Measurements from ENCODE around the gene MYOZ1.
"Not testable (repeated sequence)": the region's sequence is repeated elsewhere in the genome, so short reads cannot be mapped to it uniquely, and the experiment has no call there.

MYOZ1 gene, protein sequence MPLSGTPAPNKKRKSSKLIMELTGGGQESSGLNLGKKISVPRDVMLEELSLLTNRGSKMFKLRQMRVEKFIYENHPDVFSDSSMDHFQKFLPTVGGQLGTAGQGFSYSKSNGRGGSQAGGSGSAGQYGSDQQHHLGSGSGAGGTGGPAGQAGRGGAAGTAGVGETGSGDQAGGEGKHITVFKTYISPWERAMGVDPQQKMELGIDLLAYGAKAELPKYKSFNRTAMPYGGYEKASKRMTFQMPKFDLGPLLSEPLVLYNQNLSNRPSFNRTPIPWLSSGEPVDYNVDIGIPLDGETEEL

DNA sequence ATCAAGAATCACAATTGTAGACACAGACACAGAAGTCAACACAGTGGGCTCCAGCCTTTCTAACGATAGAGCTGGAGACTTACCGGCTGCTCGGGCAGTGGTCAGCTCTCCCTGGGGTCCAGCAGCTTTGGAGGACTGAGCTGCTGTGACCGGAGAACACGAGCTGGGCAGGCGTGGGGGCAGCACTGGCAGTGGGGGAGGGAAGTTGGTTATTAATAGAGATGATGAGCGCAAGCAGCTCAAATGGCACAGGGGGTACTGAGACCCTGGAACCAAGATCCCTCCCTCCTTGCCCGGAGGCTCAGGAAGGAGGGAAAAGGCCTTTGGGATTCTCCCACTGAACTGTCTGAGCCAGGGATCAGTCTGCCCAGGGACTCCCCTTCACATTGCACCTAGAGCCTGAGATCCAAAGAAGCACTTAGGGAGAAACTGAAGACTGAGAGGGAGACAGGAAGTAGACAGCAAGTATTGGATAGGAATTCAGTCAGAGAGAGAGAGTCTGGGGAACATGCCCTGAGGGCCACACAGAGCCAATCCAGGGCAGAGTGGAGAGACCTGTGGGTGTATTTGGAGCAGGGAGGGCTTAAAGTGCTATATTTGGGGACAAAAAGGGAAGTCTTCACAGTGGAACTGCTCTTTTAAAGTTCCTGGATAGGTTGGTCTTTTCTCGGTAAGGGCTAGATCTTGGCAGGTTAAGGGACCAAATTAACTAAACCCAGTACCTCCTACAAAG lies at the start of gene MYOZ1:
MYOZ1 (minus strand) TSS at position 147 of the 733 bp plus-strand sequence. CDS start 1,457 bp downstream, outside the sequence.
- Histone ChIP-seq H3K36me3 (ENCODE audit: control insufficient read depth, low read depth, low read length) (no peaks in the 10 kb centered on the region), H3K9me3 (ENCODE audit: control insufficient read depth, low read depth, low read length) (no peaks in the 10 kb centered on the region), H3K4me1 (ENCODE audit: control insufficient read depth, low read depth, low read length) (no peaks in the 10 kb centered on the region), H3K27ac (ENCODE audit: low read length) (no peak within 1 kb of the TSS), H3K9ac (ENCODE audit: low read length) (no peak within 1 kb of the TSS), H3K4me3 (ENCODE audit: low read length) (no peak within 1 kb of the TSS), H3K27me3 (ENCODE audit: control insufficient read depth, insufficient read depth, low read length) (no peaks in the 10 kb centered on the region)

DNA sequence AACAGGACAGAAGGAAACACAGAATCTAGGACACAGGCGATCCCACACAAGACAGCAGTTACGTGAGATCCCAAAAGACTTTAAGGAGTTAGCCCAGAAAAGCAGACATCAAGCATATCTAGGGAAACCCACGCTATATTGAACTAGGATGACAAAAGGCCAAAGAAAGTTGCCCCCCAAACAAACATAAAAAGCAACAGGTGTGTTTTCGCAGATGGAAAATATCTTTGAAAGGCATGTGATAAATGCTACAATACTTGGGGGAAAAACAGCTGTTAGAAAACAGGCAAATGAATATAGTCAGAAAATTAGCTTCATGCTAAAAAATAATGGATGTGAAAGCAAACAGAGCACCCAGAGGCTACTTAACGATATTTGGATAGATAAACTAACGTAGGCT lies 49.5 kb upstream of the MYOZ1 start:
- H3K4me1 ChIP-seq (ENCODE audit: control insufficient read depth, low read depth, low read length); H3K4me3 ChIP-seq (ENCODE audit: low read length); H3K36me3 ChIP-seq (ENCODE audit: control insufficient read depth, low read depth, low read length); H3K27ac ChIP-seq (ENCODE audit: low read length); H3K9ac ChIP-seq (ENCODE audit: low read length); H3K9me3 ChIP-seq (ENCODE audit: control insufficient read depth, low read depth, low read length); H3K27me3 ChIP-seq (ENCODE audit: control insufficient read depth, insufficient read depth, low read length): not testable (repeated sequence)

DNA sequence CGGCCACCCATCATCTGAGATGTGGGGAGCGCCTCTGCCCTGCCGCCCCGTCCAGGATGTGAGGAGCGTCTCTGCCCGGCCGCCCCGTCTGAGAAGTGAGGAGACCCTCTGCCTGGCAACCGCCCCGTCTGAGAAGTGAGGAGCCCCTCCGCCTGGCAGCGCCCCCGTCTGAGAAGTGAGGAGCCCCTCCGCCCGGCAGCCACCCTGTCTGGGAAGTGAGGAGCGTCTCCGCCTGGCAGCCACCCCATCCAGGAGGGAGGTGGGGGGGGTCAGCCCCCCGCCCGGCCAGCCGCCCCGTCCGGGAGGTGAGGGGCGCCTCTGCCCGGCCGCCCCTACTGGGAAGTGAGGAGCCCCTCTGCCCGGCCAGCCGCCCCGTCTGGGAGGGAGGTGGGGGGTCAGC lies 48.3 kb upstream of the MYOZ1 start:
- H3K4me3 ChIP-seq (ENCODE audit: low read length); H3K27ac ChIP-seq (ENCODE audit: low read length); H3K4me1 ChIP-seq (ENCODE audit: control insufficient read depth, low read depth, low read length); H3K9me3 ChIP-seq (ENCODE audit: control insufficient read depth, low read depth, low read length); H3K27me3 ChIP-seq (ENCODE audit: control insufficient read depth, insufficient read depth, low read length); H3K9ac ChIP-seq (ENCODE audit: low read length); H3K36me3 ChIP-seq (ENCODE audit: control insufficient read depth, low read depth, low read length): not testable (repeated sequence)

DNA sequence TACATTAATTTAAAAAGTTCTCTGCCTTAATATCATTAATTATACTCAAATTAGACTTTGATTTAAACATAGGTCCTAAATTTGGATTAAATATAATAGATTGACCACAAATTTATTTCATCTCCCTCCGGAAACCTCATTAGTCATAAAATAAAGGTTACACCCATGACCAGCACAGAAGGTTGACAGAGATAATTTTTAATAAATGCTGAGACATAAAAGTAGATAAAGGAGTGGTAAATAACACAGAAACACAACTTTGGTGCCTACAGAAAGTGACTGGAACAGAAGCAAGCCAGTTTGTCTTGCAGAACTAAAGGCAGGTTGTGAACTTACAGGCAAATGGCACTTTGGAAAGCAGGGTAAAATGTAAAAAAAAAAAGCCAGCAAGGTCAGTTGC lies 46.4 kb upstream of the MYOZ1 start:
- H3K36me3 ChIP-seq (ENCODE audit: control insufficient read depth, low read depth, low read length); H3K9ac ChIP-seq (ENCODE audit: low read length); H3K9me3 ChIP-seq (ENCODE audit: control insufficient read depth, low read depth, low read length); H3K27ac ChIP-seq (ENCODE audit: low read length); H3K4me3 ChIP-seq (ENCODE audit: low read length); H3K4me1 ChIP-seq (ENCODE audit: control insufficient read depth, low read depth, low read length); H3K27me3 ChIP-seq (ENCODE audit: control insufficient read depth, insufficient read depth, low read length): not testable (repeated sequence)

DNA sequence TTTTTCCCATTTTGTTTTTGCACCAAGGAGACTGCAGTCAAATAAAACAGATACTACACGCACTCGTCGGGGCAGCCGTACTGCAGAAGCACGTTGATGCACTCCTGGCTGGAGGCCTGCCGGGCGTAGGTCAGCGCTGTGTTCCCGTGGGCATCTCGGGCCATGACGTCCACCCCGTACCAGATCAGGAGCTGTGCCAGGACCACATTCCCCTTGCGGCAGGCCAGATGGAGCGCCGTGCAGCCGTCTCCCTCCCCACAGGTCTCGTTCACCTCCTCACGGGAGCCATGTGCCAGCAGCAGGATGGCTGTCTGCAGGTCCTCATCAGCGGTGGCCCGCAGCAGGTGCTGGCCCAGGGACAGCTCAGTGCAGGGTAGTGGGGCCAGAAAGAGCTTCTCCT lies 33.3 kb upstream of the MYOZ1 start:
- H3K9ac ChIP-seq (ENCODE audit: low read length); H3K4me1 ChIP-seq (ENCODE audit: control insufficient read depth, low read depth, low read length); H3K27ac ChIP-seq (ENCODE audit: low read length); H3K4me3 ChIP-seq (ENCODE audit: low read length); H3K36me3 ChIP-seq (ENCODE audit: control insufficient read depth, low read depth, low read length); H3K9me3 ChIP-seq (ENCODE audit: control insufficient read depth, low read depth, low read length); H3K27me3 ChIP-seq (ENCODE audit: control insufficient read depth, insufficient read depth, low read length): not testable (repeated sequence)

DNA sequence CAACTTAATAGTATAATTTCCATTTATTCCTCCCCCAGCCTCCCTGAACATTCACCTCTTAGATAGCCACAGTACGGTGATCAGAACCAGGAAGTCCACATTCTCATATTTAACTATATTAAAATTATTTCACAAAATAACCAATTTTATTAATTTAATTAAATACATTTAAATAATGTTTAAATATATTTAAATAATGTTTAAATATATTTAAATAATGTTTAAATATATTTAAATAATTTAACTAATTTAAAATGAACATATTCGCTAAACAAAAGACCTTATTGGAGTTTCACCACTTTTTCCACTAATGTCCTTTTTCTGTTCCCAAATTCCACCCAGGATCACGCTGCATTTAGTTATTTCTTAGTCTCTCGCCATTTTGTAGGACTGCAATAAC lies 27.1 kb upstream of the MYOZ1 start:
- H3K9me3 ChIP-seq (ENCODE audit: control insufficient read depth, low read depth, low read length); H3K36me3 ChIP-seq (ENCODE audit: control insufficient read depth, low read depth, low read length); H3K27ac ChIP-seq (ENCODE audit: low read length); H3K4me3 ChIP-seq (ENCODE audit: low read length); H3K27me3 ChIP-seq (ENCODE audit: control insufficient read depth, insufficient read depth, low read length); H3K9ac ChIP-seq (ENCODE audit: low read length); H3K4me1 ChIP-seq (ENCODE audit: control insufficient read depth, low read depth, low read length): not testable (repeated sequence)

DNA sequence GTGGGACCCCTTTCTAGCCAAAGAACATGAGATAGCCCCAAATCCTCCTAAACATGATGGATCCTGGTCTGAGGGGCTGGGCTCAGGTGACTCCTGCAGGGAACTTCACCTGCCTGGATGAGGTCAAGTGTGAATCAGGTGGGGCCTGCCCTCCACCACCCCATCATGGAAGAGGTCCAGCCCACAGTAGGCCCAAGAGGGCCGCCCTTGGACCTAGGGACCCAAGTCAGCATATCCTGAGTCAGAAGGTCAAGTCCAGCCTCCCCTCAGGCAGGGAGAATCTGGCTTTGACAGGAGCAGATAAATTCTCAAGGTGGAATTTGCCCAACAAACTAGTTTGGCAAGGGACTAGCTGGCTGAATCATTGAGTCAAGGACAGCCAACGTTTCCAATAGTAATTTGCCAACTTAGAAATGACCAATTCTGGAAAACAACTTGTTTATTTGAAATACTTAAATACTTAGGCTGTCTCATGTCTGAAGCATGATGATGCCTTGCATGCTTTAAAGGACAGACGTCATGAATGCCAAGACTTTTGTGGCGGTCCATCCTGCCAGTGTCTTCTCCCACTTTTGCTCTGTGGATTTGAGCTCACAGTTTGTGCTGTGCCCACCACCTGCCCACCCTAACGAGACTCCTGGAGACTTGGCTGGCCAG lies 25.0 kb upstream of the MYOZ1 start:
- not testable (repeated sequence) for H3K9ac ChIP-seq (ENCODE audit: low read length); H3K27me3 ChIP-seq (ENCODE audit: control insufficient read depth, insufficient read depth, low read length); H3K27ac ChIP-seq (ENCODE audit: low read length); H3K4me3 ChIP-seq (ENCODE audit: low read length); H3K4me1 ChIP-seq (ENCODE audit: control insufficient read depth, low read depth, low read length); H3K9me3 ChIP-seq (ENCODE audit: control insufficient read depth, low read depth, low read length); H3K36me3 ChIP-seq (ENCODE audit: control insufficient read depth, low read depth, low read length)

DNA sequence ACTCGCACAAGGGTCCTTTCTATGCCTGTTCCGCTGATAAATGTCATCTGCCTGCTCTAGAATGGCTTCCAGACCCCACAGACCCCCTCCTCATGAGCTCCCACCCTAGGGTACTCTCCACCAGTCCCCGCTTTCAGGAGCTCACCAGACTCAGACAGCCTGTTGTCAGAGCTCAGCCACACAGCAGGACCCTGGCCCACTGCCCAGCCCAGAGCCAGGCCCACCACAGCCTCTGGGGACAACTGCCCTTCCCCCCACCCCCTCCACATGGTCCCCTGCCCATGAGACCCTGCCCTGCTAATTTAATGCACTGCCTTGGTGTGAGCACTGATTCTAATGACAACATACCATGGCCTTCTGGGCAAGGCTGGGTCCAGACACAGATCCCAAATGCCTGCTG lies 24.3 kb upstream of the MYOZ1 start:
- H3K36me3 ChIP-seq (ENCODE audit: control insufficient read depth, low read depth, low read length); H3K9ac ChIP-seq (ENCODE audit: low read length); H3K27ac ChIP-seq (ENCODE audit: low read length); H3K4me1 ChIP-seq (ENCODE audit: control insufficient read depth, low read depth, low read length); H3K27me3 ChIP-seq (ENCODE audit: control insufficient read depth, insufficient read depth, low read length); H3K9me3 ChIP-seq (ENCODE audit: control insufficient read depth, low read depth, low read length); H3K4me3 ChIP-seq (ENCODE audit: low read length): not testable (repeated sequence)

DNA sequence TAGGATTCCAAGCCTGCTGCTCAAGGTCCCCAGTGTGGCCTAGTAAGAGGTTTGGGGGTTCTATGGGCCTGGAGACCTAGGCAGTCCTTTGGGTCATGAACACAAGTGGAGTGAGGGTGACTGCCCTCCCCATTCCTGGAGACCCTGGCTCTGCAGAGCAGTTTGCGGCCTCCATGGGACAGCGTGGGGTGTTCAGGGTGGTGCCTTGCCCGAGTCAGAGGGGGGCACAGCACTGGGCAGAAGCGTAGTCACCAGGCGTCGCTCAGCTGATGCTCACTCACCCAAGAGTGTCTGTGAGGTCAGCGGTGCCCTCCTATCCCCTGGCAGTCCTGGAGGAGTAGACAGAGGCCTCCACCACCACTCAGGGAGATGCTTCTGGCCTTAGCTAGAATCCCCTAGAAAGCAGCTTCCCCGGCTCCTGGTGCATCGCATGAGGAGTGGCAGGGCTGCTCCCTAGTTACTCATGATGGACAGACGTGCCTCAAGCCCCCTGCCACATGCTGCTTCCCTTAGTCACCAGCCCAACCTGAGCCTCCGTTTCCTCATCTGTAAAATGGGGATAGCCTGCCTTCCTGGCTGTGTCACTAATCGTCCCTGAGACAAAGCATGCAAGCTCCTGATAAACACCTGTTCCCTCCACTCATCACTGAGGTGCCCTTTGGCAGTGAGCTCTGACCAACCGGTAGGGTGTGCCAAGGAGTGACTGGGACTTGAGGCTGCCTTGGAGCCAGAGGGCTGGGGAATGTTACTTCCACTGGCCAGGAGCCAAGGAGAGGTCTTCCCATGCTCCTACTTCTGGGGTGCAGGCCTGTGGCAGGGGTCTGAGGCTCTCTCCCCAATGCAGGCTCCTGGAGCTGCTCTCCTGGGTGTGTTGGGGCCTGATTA lies 23.1 kb upstream of the MYOZ1 start:
- not testable (repeated sequence) for H3K27me3 ChIP-seq (ENCODE audit: control insufficient read depth, insufficient read depth, low read length); H3K9me3 ChIP-seq (ENCODE audit: control insufficient read depth, low read depth, low read length); H3K4me3 ChIP-seq (ENCODE audit: low read length); H3K27ac ChIP-seq (ENCODE audit: low read length); H3K36me3 ChIP-seq (ENCODE audit: control insufficient read depth, low read depth, low read length); H3K4me1 ChIP-seq (ENCODE audit: control insufficient read depth, low read depth, low read length); H3K9ac ChIP-seq (ENCODE audit: low read length)

DNA sequence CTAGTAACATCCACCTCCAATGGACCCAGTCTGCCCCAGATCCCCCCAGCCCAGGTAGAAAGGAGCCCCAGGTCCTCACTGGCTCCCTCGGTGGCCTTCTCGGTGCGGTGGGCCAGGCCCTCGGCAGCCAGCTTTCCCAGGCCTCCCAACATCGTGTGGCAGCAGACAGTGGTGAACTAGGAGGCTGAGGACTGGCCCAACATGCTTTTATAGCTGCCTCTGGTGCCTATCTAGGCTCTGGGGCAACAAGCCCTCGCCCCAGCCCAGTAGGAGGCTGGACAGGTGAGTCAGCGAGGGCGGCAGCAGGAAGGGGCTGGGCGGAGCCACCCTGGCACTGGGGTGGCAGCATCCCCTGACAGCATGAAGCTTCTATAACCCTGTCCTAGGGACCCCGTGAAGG lies 22.3 kb upstream of the MYOZ1 start:
- not testable (repeated sequence) for H3K9ac ChIP-seq (ENCODE audit: low read length); H3K27ac ChIP-seq (ENCODE audit: low read length); H3K4me3 ChIP-seq (ENCODE audit: low read length); H3K9me3 ChIP-seq (ENCODE audit: control insufficient read depth, low read depth, low read length); H3K27me3 ChIP-seq (ENCODE audit: control insufficient read depth, insufficient read depth, low read length); H3K36me3 ChIP-seq (ENCODE audit: control insufficient read depth, low read depth, low read length); H3K4me1 ChIP-seq (ENCODE audit: control insufficient read depth, low read depth, low read length)

DNA sequence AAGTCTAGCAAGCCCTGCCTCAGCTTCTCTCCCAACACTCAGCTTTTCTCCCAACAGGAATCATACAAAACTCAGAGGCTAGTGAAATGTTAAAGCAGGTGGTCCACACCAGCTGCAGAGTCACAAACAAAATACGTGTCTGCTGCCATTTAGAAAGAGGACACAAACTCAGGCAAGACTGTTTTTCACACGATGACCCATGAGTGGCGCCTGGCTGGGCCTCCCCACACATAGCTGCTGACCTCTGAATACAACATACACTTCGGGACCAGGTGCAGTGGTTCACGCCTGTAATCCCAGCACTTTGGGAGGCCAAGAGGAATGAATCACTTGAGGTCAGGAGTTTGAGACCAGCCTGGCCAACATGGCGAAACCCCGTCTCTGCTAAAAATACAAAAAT lies 21.4 kb upstream of the MYOZ1 start:
- not testable (repeated sequence) for H3K27ac ChIP-seq (ENCODE audit: low read length); H3K4me1 ChIP-seq (ENCODE audit: control insufficient read depth, low read depth, low read length); H3K9me3 ChIP-seq (ENCODE audit: control insufficient read depth, low read depth, low read length); H3K27me3 ChIP-seq (ENCODE audit: control insufficient read depth, insufficient read depth, low read length); H3K36me3 ChIP-seq (ENCODE audit: control insufficient read depth, low read depth, low read length); H3K4me3 ChIP-seq (ENCODE audit: low read length); H3K9ac ChIP-seq (ENCODE audit: low read length)

All from iPS-18a (cell line).